ENCODE measurements around the gene MYH2.
A peak's percentile ranks its signal among the peaks of the same experiment; 100 is the strongest.
"Not testable (repeated sequence)": the region's sequence is repeated elsewhere in the genome, so short reads cannot be mapped to it uniquely, and the experiment has no call there.

The MYH2 gene

DNA sequence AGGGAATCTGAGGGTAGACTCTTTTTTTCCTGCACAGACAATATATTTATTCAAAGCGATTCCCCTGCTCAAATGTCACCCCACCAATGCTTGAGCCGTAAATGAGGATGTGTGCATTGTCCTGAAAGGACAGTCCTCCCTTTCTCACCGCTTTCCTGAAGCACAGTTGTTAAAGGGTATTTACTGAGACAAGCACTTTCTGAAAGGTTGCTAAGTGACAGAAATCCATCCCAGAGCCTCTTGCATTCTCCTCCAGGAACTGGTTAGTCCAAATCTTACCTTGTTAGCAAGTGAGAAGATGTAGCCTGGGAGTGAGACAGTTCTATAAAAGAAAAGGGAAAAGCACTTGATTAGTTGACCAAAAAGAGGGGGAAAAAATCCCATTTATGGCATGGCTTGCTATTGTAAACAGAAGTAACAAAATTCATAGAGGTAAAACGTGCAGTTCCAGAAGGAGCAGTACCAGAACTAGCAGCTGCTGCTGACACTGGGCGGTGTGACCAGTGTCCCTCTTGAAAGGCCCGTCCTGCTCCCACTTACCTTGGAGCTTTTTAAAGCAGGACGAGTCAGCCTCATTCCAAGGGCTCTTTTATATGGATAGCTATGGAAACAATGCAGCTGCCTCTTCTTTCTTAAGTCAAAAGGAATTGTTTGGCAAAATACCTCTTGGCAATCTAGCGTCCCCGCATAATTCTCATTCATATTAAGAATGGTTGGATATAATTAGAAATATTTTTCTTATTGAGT, at the start of gene MYH2:
MYH2 (minus strand) TSS at position 563 of the 747 bp plus-strand sequence. CDS start 1,738 bp downstream, outside the sequence.
- FAIRE-seq (no peak), DNase-seq (ENCODE audit: low spot score) (no peak)

DNA sequence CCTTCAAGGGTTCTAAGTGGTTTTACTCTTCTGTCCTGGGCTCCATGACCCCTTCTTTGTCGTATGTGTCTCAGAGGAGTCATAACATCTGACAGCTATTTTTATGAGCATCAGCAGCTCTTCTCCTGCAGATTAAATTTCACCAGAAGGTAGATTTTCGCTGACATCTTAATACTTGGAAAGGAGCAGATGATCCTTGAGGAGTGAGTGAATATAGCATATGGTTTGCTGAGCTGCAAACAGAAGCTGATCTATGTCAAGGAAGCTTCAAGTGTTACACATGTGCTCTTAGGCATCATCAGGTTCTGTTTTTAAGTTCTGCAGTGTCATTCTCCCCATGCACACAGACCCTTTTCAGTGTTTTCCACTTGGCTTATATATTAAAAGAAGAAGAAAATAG, 49.2 kb upstream of the MYH2 start:
- FAIRE-seq, result no peak

DNA sequence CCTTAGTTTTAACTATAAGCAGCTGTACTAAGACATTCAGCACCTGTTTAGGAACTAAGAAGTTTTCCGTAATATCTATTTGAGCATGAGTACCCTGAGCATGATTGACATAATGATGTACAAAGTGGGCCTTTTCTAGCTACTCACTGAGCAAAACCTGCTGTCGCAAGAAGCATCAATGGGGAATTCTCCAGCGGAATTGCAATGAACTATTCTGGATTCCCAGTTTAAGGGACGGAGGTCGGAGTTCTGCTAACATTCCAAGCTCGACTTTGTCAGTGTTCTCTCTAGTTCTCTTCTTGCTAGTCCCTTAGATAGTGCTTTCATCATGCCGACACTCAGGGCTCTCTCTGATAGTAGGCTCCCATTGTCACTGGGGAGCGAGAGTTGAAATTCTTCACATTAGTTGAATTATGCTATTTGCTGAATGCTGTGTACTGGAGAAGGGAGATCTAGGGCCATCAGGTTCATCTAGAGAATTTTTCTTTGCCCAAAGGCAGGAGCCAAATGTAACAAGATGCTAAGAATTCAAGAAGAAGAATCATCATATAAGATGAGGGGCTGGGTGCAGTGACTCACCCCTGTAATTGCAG, 40.2 kb upstream of the MYH2 start:
- DNase-seq (ENCODE audit: low spot score) (no peak), FAIRE-seq (no peak)

More for the DNA sequence above, 49.2 kb upstream of the MYH2 start:
- no peak for DNase-seq (ENCODE audit: low spot score)

- DNase-seq (ENCODE audit: low spot score), result no peak
- no peak for FAIRE-seq
Measured at GRCh38 chr17:10585529-10585928, 36.1 kb upstream of the MYH2 start.

- no peak for DNase-seq (ENCODE audit: low spot score)
- no peak for FAIRE-seq
Measured at GRCh38 chr17:10583834-10584233, 34.4 kb upstream of the MYH2 start.

DNA sequence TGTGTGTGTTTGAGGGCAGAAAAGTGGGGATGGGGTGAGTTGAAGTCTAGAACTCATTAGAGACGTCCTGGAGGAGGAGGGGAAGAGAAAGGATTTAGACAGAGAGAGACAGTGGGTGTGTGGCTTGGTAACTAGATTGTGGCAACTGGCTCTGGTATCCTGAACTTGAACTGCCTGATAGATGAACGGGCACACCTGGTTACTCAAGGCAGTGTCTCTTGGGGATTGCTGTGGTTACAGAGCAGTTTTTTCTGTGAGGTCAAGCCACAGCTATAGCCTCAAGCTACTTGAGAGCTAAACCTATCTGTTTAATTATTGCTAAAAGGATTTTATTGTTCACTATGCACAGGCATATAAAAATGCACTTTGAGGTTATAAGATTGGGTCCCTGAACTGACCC, 29.8 kb upstream of the MYH2 start:
- FAIRE-seq, result no peak
- DNase-seq (ENCODE audit: low spot score), result peak; percentile 6

- DNase-seq (ENCODE audit: low spot score), result no peak
- no peak for FAIRE-seq
Measured at GRCh38 chr17:10574324-10574723, 24.9 kb upstream of the MYH2 start.

DNA sequence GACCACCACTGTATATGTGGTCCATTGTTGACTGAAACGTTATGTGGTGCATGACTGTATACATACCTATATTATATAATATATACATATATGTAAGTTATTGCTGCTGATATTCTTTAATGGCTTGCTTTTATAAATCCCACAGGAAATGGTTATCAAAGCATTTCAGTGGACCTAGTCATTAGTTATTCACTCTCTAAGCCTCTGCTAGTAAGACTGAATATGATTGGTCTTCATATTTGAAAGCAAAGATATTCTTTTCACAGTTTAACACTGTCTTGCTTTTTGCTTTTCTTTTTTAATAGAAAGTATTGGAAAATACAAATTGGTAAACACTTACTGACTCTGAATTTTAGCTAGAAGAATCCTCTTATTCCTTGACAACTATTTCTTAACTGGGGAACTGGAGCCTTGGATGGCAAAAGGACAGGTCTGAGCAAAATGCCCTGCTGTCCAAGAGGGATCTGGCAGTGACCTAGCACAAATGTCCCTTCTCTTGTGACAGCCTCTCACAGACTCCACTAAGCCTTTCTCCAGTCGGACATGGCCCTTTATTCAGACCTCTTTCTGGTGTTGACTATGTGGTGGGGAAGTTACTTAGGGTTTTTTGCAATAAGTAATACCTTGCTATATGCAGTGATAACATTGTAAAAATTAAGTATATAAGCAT, 14.7 kb upstream of the MYH2 start:
- DNase-seq (ENCODE audit: low spot score), result no peak
- FAIRE-seq, result no peak

DNA sequence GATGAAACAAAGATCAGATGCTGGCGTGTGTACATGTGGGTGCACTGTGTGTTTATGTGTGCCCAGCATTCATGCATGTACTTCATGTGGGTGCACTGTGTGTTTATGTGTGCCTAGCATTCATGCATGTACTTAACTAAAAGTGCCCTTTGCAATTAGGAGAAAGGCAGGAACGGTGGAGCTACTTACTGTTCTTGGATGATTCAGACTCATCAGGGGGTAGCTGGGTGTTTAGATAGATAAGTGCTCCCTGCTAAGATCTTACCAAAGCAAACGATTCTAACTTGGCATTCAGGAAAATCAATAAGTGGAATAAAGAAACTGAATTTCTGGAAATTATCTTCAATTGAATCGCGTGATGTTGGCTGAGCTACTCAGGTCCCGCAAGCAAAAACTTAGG, 8.6 kb upstream of the MYH2 start:
- DNase-seq (ENCODE audit: low spot score), result no peak
- FAIRE-seq, result no peak

GRCh38 chr17:10557422-10557821, 8.0 kb upstream of the MYH2 start:
- FAIRE-seq (no peak), DNase-seq (ENCODE audit: low spot score) (no peak)

DNA sequence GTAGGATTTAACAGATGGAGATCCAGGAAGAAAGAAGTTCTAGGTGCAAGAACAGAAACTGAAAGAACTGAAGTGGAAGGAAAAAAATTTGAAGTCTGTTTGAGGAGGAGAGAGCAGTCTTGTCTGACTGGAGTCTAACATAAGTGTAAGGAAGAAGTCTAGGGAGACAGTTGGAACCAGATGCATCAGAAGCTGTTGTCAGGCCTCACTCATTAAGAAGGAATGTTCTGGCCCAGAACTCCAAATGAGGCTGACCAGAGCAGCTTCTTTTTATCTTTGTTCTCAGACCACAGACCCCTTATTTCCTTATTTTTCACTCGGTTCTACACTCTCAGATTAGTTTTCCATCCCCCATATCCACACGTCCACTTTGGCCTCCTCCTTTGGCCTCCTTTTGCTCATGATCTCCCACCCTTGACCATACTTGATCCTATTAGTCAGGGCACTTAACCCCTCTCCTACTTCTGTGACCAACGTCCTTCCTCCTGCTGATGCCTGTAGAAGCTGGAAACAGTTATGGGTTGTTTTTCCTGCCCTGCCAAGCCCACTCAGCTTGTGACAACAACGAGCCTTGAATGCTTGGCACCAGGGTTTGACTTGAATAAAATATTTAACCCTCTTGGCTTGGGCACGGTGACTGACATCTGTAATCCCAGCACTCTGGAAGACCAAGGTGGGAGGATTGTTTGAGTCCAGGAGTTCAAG, 7.0 kb upstream of the MYH2 start:
- FAIRE-seq, result no peak
- no peak for DNase-seq (ENCODE audit: low spot score)

- no peak for FAIRE-seq
- DNase-seq (ENCODE audit: low spot score), result no peak
Measured at GRCh38 chr17:10550014-10550413, 556 bp upstream of the MYH2 start.

- DNase-seq (ENCODE audit: low spot score) (peak; percentile 4), FAIRE-seq (no peak)
Measured at GRCh38 chr17:10547351-10547750, 2.1 kb downstream of the MYH2 start.

- FAIRE-seq, result not testable (repeated sequence)
- DNase-seq (ENCODE audit: low spot score), result peak; percentile 15
Measured at GRCh38 chr17:10543486-10543885, 6.0 kb downstream of the MYH2 start.

GRCh38 chr17:10541179-10541578, 8.3 kb downstream of the MYH2 start:
- DNase-seq (ENCODE audit: low spot score), result not testable (repeated sequence)

GRCh38 chr17:10532026-10532425, 17.4 kb downstream of the MYH2 start:
- DNase-seq (ENCODE audit: low spot score) (no peak), FAIRE-seq (no peak)

More at GRCh38 chr17:10541179-10541578, 8.3 kb downstream of the MYH2 start:
- FAIRE-seq, result not testable (repeated sequence)

DNA sequence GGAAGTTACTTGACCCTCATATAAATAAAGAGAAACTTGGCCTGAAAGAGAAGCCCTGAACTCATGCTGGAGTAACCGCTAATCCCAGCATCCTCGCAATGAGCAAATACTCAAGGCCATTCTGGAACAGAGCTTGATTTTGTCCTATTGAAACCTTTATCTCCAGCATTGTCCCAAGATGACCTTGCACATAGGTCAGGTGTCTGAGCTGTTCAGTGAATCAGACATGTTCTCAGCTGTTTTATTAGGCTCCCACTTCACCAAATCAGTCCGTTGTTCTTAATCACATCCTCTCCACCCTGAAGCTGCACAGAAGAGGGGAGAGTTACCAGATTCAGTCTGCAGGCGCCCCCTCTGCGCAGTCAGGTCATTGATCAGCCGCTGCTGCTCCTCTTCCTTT, 22.0 kb downstream of the MYH2 start:
- DNase-seq (ENCODE audit: low spot score) (no peak), FAIRE-seq (no peak)

- no peak for FAIRE-seq
- no peak for DNase-seq (ENCODE audit: low spot score)
Measured at GRCh38 chr17:10526517-10526916, 22.9 kb downstream of the MYH2 start.

DNA sequence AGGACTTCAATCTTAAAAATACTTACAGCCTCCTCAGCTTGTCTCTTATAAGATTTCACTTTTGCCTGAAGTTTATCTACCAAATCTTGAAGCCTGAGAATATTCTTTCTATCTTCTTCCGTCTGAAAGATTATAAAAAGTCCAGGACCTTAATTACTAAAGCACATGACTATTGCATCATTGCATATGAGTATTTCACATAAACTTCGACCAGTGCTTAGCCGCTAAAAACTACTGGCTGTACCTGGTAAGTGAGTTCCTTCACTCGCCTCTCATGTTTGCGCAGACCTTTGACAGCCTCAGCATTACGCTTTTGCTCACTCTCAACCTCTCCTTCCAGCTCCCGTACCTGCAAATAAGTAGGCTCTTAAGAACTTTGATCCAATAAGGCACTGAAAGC, 26.4 kb downstream of the MYH2 start:
- DNase-seq (ENCODE audit: low spot score) (no peak), FAIRE-seq (no peak)

- no peak for FAIRE-seq
- no peak for DNase-seq (ENCODE audit: low spot score)
Measured at GRCh38 chr17:10521949-10522348, 27.5 kb downstream of the MYH2 start.

DNA sequence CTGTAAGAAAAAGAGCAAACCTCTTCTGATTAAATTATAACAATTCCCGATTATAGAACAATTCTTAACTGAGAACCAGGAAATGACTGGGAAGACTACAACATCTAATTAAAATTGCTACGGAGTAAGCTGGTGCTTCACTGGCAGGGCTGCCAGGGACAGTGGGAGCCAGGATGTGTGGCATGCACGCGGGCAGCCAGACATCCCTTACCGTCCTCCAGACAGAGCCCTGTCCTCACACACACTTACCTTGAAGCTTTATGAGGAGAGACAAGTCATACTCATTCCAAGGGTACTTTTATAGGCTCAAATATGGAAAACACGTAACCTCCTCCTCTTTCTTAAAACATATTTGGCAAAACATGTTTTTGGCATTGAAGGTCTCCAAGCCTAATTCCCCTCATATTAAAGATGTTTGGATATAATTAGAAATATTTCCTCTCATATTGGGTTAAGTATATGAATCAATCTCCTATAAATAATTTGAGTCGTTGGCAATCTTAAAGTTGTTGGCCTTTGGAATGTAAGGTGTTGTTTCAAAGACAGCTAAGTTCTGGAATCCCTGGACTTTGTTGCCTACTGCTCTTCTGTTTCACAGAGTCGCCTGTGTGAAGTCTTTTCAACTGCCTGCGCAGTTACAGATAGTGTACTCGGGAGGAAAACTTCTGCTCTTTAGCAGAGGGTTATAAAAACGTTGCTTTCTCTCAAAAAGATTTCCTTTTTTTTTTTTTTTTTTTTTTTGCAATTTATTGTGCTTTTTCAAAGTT, 31.0 kb downstream of the MYH2 start, which contains the start of gene MYH1:
MYH1 (minus strand) TSS at position 272 of the 767 bp plus-strand sequence. CDS start 1,900 bp downstream, outside the sequence.
- FAIRE-seq (no peak), DNase-seq (ENCODE audit: low spot score) (no peak)

Measured in urothelium cell line (cell line).